Fibroblast of lung (primary cell): ENCODE measurements around the gene NAA50.

Experiments
- EZH2 ChIP-seq: IDR thresholded peaks from 2 replicates; pipeline ENCODE4 v1.5.1; 2012; ENCODE audit warnings: low read length, control low read depth, mild to moderate bottlenecking; ENCODE audit errors: missing control alignments
- TF ChIP-seq, protein P1 (sequence below), 2 donors: IDR thresholded peaks in 1 of 2; conservative IDR thresholded peaks in 1 of 2; 1 replicate in 1 of 2; 2 replicates in 1 of 2; pipeline ENCODE4 v1.5.1; 2011 to 2012; ENCODE audit warnings: low read length in 2 of 2, control low read depth in 1 of 2, inconsistent platforms in 1 of 2, low read depth in 1 of 2, mild to moderate bottlenecking in 1 of 2

DNA sequence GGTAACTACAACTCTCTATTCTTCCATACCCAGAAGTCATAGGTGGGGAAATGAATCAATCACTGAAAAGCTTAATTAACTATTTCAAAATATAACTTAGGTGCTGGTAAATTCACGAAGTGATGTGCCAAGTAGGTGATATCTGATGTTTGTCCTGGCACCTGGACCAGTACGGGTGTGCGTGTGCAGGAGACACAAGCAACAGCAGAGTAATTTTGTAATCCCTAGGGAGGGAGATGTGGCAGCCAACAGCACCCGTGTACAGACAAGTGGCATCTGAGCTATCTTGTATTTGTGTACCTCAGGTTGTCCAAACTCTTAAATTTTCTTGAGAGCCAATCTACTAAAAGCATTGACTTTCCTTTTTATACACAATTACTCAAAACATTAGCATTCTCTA, 72.5 kb downstream of the NAA50 start:
- TF ChIP-seq, protein P1, sequence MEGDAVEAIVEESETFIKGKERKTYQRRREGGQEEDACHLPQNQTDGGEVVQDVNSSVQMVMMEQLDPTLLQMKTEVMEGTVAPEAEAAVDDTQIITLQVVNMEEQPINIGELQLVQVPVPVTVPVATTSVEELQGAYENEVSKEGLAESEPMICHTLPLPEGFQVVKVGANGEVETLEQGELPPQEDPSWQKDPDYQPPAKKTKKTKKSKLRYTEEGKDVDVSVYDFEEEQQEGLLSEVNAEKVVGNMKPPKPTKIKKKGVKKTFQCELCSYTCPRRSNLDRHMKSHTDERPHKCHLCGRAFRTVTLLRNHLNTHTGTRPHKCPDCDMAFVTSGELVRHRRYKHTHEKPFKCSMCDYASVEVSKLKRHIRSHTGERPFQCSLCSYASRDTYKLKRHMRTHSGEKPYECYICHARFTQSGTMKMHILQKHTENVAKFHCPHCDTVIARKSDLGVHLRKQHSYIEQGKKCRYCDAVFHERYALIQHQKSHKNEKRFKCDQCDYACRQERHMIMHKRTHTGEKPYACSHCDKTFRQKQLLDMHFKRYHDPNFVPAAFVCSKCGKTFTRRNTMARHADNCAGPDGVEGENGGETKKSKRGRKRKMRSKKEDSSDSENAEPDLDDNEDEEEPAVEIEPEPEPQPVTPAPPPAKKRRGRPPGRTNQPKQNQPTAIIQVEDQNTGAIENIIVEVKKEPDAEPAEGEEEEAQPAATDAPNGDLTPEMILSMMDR (conservative IDR thresholded peaks at IDR 0.05 in 1 of 2, IDR thresholded peaks at IDR 0.05 in 1 of 2; ENCODE audit: low read depth in 1 of 2, low read length in 2 of 2) = no peak
- no peak for TF ChIP-seq EZH2
